CD4-positive, alpha-beta T cell (primary cell): ENCODE measurements around the gene ATP8A2. TPM values are rescaled to one million over a fixed set of nuclear protein-coding genes. Genes with fewer than 3 reads are reported as not detected.

Experiments
- ATAC-seq: fragments of 200-7000 bp; cut with Tn5 transposase; one replicate; pipeline ENCODE4 v1.10.0; 2022; ENCODE audit warnings: mild to moderate bottlenecking; ENCODE audit not compliant: poor library complexity
- CTCF ChIA-PET: fragments of 350-600 bp; sonication (Branson Sonifier 250); formaldehyde crosslinking; loops from one replicate; lab custom pipeline; 2021; ENCODE audit warnings: antibody characterized with exemption, inconsistent platforms; lab: Charles Lee
- POLR2A ChIA-PET: fragments of 350-600 bp; sonication (Branson Sonifier 250); formaldehyde crosslinking; loops from one replicate; lab custom pipeline; 2021; ENCODE audit warnings: antibody characterized with exemption, inconsistent platforms; lab: Charles Lee
- DNase-seq, 14 experiments: peaks; one replicate each; pipeline ENCODE4 v3.0.0-alpha.2; 2013 to 2020; ENCODE audit warnings: mixed read lengths in 2 of 14
- H3K27ac ChIP-seq, 2 donors: one replicate each; pipeline versions ENCODE4 v1.5.1 to v1.7.0; 2013; ENCODE audit warnings: low read length in 2 of 2, low read depth in 1 of 2, mild to moderate bottlenecking in 1 of 2
- H3K27me3 ChIP-seq, 2 experiments: 1 replicate in 1 of 2; 2 replicates in 1 of 2; pipeline versions ENCODE4 v1.6.1 to v1.7.0; 2013; ENCODE audit warnings: low read length in 2 of 2, control low read depth in 1 of 2, mild to moderate bottlenecking in 1 of 2, moderate library complexity in 1 of 2; ENCODE audit not compliant: insufficient read depth in 2 of 2, control insufficient read depth in 1 of 2
- H3K36me3 ChIP-seq: one replicate; pipeline ENCODE4 v1.6.1; 2013; ENCODE audit warnings: low read length, control low read depth; ENCODE audit not compliant: insufficient read depth
- H3K4me1 ChIP-seq: one replicate; pipeline ENCODE4 v1.6.1; 2013; ENCODE audit warnings: low read length, control low read depth; ENCODE audit not compliant: insufficient read depth
- H3K4me3 ChIP-seq: one replicate; pipeline ENCODE4 v1.5.1; 2013; ENCODE audit warnings: mild to moderate bottlenecking, low read length, moderate library complexity
- H3K9me3 ChIP-seq, 2 experiments: 1 replicate in 1 of 2; 2 replicates in 1 of 2; pipeline versions ENCODE4 v1.6.1 to v1.7.0; 2013; ENCODE audit warnings: low read length in 2 of 2, mild to moderate bottlenecking in 2 of 2, control low read depth in 1 of 2, moderate library complexity in 1 of 2; ENCODE audit not compliant: control insufficient read depth in 1 of 2, insufficient read depth in 1 of 2
- H3K27ac Mint-ChIP-seq: one replicate; pipeline ENCODE4 v1.8.0; 2020; ENCODE audit warnings: mixed read lengths
- H3K27me3 Mint-ChIP-seq: one replicate; pipeline ENCODE4 v1.8.0; 2021; ENCODE audit warnings: mixed read lengths
- H3K36me3 Mint-ChIP-seq: one replicate; pipeline ENCODE4 v1.8.0; 2021; ENCODE audit warnings: low read depth, mixed read lengths
- H3K4me1 Mint-ChIP-seq: one replicate; pipeline ENCODE4 v1.8.0; 2021; ENCODE audit warnings: low read depth, mixed read lengths
- H3K4me3 Mint-ChIP-seq: one replicate; pipeline ENCODE4 v1.8.0; 2020; ENCODE audit warnings: mild to moderate bottlenecking, mixed read lengths
- H3K9me3 Mint-ChIP-seq: one replicate; pipeline ENCODE4 v1.8.0; 2020; ENCODE audit warnings: mixed read lengths
- CTCF ChIP-seq: fragments of 200-600 bp; IDR thresholded peaks from one replicate; pipeline ENCODE4 v1.8.0; 2022; ENCODE audit warnings: antibody characterized with exemption, mild to moderate bottlenecking
- intact Hi-C, 2 experiments: fragments of 100-400 bp; cut with DNase I in 1 of 2; cut with micrococcal nuclease in 1 of 2; formaldehyde crosslinking; loops; one replicate each; pipeline versions ENCODE4 v1.15.1 to v1.9.0; 2023 to 2025; cut with DNase I, micrococcal nuclease
- total RNA-seq, 174 experiments: library from RNA in 2 of 174; stranded (reverse) in 2 of 174; gene quantifications; one replicate each; pipeline ENCODE4 v1.2.3 and lab custom pipeline; 2021 to 2026

ATP8A2 gene
- total RNA-seq, 2 experiments from 2014 or later: 0.22 to 0.36 TPM

GRCh38 chr13:25365720-25366235, 6.0 kb upstream of the ATP8A2 start:
- DNase-seq: no peak
- Mint-ChIP-seq H3K27me3 (peaks cover 41% of the 10 kb centered on the region), H3K4me3 (no peak overlapping the region), H3K36me3 (no peaks in the 10 kb centered on the region), H3K4me1 (no peaks in the 10 kb centered on the region), H3K27ac (no peak overlapping the region), H3K9me3 (peaks cover 5% of the 10 kb centered on the region)
- no peak overlapping the region for H3K4me3 ChIP-seq
- no peak overlapping the region for H3K27ac ChIP-seq
- POLR2A ChIA-PET: interaction anchor here (1.2 kb wide), 1 partner anchor 11 kb away, joined by 4 read pairs; no protein-coding TSS in a partner anchor
- H3K36me3 ChIP-seq: no peaks in the 10 kb centered on the region
- no peak for ATAC-seq
- TF ChIP-seq CTCF: no peak
- peaks cover 16 to 17% of the 10 kb centered on the region in 2 experiments for H3K27me3 ChIP-seq
- H3K4me1 ChIP-seq: no peaks in the 10 kb centered on the region
- intact Hi-C loops: no loop called here
- CTCF ChIA-PET: interaction anchor here (0.8 kb wide), 1 partner anchor 10 kb away, joined by 3 read pairs; no protein-coding TSS in a partner anchor
- peaks cover 0 to 4% of the 10 kb centered on the region in 2 experiments for H3K9me3 ChIP-seq

GRCh38 chr13:25371158-25371874, 458 bp upstream of the ATP8A2 start:
- H3K4me1 Mint-ChIP-seq: peaks cover 7% of the 10 kb centered on the region
- H3K27ac ChIP-seq: no peak overlapping the region
- H3K27ac Mint-ChIP-seq: no peak overlapping the region
- no peaks in the 10 kb centered on the region for H3K9me3 Mint-ChIP-seq
- peaks cover 75% of the 10 kb centered on the region for H3K27me3 Mint-ChIP-seq
- H3K27me3 ChIP-seq: peaks cover 53 to 56% of the 10 kb centered on the region in 2 experiments
- peak overlapping the region; percentile 45 for H3K4me3 Mint-ChIP-seq
- TF ChIP-seq CTCF: no peak
- peaks cover 0 to 3% of the 10 kb centered on the region in 2 experiments for H3K9me3 ChIP-seq
- DNase-seq: no peak
- ChIA-PET POLR2A (no interaction called here), CTCF (no interaction called here)
- intact Hi-C loops: no loop called here
- no peaks in the 10 kb centered on the region for H3K36me3 ChIP-seq
- no peak overlapping the region for H3K4me3 ChIP-seq
- ATAC-seq: no peak
- H3K36me3 Mint-ChIP-seq: no peaks in the 10 kb centered on the region
- peaks cover 6% of the 10 kb centered on the region for H3K4me1 ChIP-seq

DNA sequence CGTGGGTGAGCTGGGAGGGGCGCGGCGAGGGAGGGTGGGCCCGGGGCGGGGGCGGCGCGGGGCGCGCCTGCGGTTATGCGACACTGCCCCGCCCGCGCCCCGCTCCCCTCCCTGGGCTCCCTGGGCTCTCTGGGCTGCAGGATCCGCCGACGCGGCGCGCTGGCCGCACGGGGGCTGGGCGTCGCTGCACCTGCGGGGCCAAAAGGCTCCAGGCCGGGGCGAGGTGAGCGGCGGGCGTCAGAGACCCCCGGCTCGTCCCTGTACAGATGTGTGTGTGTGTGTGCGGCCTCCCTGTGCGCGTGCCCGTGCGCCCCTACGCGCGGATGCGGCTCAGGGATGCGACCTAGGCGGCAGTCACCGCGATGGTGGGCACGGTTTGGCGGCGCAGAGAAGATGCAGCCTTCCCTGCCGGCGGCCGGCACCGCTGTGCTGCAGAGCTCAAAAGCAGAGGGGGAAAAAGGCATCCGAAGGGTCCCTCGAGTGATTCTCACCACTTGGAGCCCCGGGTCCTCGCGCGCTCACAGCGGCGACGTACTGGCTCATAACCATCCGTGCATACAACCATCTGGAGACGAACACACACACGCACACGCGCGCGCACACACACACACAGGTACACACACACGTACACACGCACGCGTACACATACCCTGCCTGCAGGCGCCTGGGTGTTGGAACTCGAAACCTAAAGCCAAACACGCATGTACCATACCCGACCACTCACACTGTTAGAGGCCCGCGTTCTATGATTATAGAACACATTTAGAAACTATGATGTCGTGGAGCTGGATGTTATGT, 709 bp downstream of the ATP8A2 start:
- no peak overlapping the region for H3K27ac Mint-ChIP-seq
- Histone ChIP-seq H3K27me3 (peaks cover 53 to 56% of the 10 kb centered on the region in 2 experiments), H3K4me1 (peaks cover 6% of the 10 kb centered on the region), H3K9me3 (peaks cover 0 to 3% of the 10 kb centered on the region in 2 experiments), H3K4me3 (no peak overlapping the region), H3K27ac (no peak overlapping the region), H3K36me3 (no peaks in the 10 kb centered on the region)
- CTCF ChIA-PET: interaction anchor here (0.6 kb wide), 1 partner anchor 383 kb away, joined by 3 read pairs; no protein-coding TSS in a partner anchor
- ATAC-seq (no peak), DNase-seq (no peak)
- no peak overlapping the region for H3K4me3 Mint-ChIP-seq
- intact Hi-C loops: no loop called here
- peaks cover 7% of the 10 kb centered on the region for H3K4me1 Mint-ChIP-seq
- peaks cover 78% of the 10 kb centered on the region for H3K27me3 Mint-ChIP-seq
- H3K36me3 Mint-ChIP-seq: no peaks in the 10 kb centered on the region
- POLR2A ChIA-PET: no interaction called here
- no peak for TF ChIP-seq CTCF
- H3K9me3 Mint-ChIP-seq: no peaks in the 10 kb centered on the region
